GM10248 (cell line): ENCODE results near the gene C2orf49.

Experiments
- CTCF ChIA-PET: fragments of 300-600 bp; sonication (Branson Sonifier 250); formaldehyde crosslinking; extraction: SDS; loops from one replicate; lab custom pipeline; 2021; ENCODE audit warnings: antibody characterized with exemption; lab: Yijun Ruan, JAX
- POLR2A ChIA-PET: fragments of 350-650 bp; sonication (Branson Sonifier 250); formaldehyde crosslinking; extraction: SDS; loops from one replicate; lab custom pipeline; 2020; ENCODE audit warnings: antibody characterized with exemption; lab: Yijun Ruan, JAX
- DNase-seq: peaks from one replicate; pipeline ENCODE4 v3.0.0; 2012; ENCODE audit errors: extremely low spot score
- TF ChIP-seq, protein P1 (sequence below): IDR thresholded peaks from 2 replicates; pipeline ENCODE4 v1.5.1; 2012; ENCODE audit warnings: mild to moderate bottlenecking, low read depth; ENCODE audit errors: extremely low read depth, missing control alignments, control extremely low read depth

Gene C2orf49

DNA sequence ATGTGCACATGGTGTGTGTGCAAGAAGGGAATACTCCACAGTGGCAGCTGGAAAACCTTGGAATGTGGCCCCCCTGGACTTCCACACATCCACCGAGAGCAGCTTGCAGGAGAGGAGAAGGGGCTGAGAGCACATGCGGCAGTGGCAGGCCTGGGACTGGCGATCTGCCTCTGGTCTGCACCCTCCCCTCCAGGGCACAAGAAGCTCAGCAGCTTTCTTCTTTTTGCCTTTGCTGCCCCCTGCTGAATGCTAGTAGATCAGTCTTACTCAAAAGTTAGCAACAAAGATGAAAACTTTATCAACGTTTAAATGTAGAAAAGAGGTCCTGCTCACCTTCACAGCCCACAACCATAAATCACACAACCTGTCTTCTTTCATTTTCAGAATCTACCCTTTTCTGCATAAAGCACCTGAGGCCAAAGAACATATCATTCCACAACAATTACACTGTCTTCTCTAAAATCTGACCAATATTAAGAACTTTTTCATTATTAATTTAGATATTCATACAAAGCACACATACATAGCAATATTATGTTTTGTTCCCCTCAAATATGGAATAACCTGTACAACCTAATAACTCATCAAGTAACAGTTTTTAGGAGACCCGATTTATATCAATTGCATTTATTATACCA, 42.4 kb upstream of the C2orf49 start:
- TF ChIP-seq, protein P1, sequence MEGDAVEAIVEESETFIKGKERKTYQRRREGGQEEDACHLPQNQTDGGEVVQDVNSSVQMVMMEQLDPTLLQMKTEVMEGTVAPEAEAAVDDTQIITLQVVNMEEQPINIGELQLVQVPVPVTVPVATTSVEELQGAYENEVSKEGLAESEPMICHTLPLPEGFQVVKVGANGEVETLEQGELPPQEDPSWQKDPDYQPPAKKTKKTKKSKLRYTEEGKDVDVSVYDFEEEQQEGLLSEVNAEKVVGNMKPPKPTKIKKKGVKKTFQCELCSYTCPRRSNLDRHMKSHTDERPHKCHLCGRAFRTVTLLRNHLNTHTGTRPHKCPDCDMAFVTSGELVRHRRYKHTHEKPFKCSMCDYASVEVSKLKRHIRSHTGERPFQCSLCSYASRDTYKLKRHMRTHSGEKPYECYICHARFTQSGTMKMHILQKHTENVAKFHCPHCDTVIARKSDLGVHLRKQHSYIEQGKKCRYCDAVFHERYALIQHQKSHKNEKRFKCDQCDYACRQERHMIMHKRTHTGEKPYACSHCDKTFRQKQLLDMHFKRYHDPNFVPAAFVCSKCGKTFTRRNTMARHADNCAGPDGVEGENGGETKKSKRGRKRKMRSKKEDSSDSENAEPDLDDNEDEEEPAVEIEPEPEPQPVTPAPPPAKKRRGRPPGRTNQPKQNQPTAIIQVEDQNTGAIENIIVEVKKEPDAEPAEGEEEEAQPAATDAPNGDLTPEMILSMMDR = peak; percentile 61
- POLR2A ChIA-PET = no interaction called here
- CTCF ChIA-PET = interaction anchor here (0.8 to 4.2 kb wide), 12 partner anchors 9 to 185 kb away, joined by 3 to 23 read pairs (median 3); no protein-coding TSS in a partner anchor
- peak; percentile 50 for DNase-seq

DNA sequence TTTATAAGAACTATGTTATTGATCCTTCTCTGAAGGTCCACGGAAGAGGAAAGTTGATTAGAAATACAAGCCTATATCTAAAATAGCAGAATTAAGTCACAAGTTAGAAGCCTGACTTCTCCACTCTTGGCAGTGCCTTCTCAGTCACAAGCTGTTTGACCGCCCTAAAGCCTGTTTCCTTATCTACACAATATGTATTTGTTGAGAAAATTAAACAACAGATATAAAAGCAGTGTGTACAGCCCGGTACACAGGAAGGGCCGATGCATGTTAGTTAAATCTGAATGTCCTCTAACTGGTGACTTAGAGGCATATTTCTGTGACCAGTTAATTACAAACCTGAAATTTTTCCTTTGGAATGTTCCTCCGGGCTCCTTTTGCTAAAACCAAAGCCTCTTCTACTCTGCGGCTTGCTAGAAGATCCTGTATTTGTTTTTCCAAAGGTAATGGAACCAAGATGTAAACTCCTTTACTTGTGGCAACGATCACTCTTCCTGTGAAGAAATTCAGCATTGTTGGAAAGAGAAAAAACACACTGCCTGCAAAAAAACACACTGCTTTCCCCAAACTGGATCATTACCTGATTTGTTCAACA, 41.2 kb upstream of the C2orf49 start:
- CTCF ChIA-PET = interaction anchor here (1.5 to 4.2 kb wide), 5 partner anchors 10 to 181 kb away, joined by 6 to 23 read pairs (median 9); no protein-coding TSS in a partner anchor
- POLR2A ChIA-PET = no interaction called here
- DNase-seq = no peak
- TF ChIP-seq, protein P1 = no peak

DNA sequence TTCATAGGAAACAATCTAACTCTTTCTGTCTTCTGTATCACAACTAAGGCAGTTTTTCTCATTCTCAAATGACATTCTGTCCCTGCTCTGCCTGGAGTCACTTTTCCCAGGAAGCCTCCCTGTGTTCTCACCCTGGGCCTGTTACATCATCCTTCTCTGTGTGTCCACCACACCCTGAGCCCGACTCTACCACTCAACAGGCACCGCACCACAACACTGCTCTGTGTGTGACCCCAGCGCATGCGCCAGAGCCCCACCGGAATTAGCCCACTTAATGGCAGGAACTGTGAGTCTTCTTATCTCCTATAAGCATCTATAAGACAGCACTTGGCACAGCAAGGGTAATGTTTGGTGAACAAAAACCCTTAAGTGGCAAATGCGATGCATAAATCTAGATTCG, 40.1 kb upstream of the C2orf49 start:
- TF ChIP-seq, protein P1 = no peak
- ChIA-PET CTCF (interaction anchor here (1.2 to 5.7 kb wide), 3 partner anchors 10 to 13 kb away, joined by 4 to 27 read pairs (median 14); no protein-coding TSS in a partner anchor), POLR2A (no interaction called here)
- DNase-seq = no peak

DNA sequence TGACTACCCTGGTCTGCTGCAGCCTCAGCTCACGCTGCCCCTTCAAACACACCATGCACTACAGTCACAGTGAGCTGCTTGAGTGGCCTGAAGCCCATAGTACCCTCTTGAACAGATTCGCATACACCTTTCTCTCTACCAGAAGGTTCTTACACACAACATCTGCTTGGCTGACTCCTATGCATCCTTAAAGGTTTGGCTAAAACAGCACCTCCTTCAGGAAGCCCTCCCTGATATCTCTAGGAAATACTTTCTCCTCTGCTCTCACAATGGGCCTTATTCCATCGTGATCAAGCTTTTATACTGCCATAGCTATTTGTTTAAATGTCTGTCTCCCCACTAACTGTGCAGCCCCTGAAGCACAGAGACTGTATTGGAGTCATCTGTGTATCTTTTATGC, 39.3 kb upstream of the C2orf49 start:
- ChIA-PET CTCF (interaction anchor here (1.2 to 5.7 kb wide), 3 partner anchors 9 to 12 kb away, joined by 4 to 27 read pairs (median 14); no protein-coding TSS in a partner anchor), POLR2A (no interaction called here)
- DNase-seq = no peak
- TF ChIP-seq, protein P1 = no peak

DNA sequence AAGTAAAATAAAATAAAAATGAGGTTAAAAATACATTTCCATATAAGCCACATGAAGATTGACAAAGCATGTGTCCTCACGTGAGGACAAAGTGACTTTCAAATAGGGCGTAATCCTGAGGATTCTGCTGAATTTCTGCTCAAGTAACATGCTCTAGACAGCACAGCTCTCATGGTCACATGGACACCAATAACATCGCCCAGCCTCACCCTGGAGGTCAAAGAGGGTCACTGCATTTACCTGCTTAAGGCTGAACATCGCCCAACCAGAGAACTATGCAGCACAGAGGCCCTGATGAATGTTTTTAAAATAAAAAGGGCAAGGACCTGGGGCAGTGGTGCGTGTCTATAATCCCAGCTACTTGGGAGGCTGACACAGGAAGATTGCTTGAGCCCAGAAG, 38.0 kb upstream of the C2orf49 start:
- no peak for DNase-seq
- CTCF ChIA-PET = interaction anchor here (3.2 to 5.7 kb wide), 2 partner anchors 11 to 12 kb away, joined by 14 to 27 read pairs; no protein-coding TSS in a partner anchor
- TF ChIP-seq, protein P1 = no peak
- POLR2A ChIA-PET = no interaction called here

DNA sequence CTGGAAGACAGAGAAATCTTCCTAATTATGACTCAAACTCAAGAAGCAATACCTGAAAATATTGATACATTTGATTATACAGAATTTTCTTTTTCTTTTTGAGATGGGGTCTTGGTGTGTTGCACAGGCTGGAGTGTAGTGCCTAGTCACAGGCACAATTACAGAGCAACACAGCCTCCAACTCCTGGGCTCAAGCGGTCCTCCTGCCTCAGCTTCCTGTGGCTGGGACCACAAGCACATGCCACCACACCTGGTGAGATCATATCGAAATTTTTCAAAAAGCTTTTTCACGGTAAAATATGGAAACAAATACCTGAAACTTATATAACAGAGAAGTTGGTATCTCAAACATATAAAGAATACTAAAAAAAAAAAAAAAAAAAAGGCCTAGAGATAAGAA, 35.7 kb upstream of the C2orf49 start:
- no peak for DNase-seq
- TF ChIP-seq, protein P1 = no peak
- POLR2A ChIA-PET = no interaction called here
- CTCF ChIA-PET = interaction anchor here (1.3 to 5.7 kb wide), 3 partner anchors 9 to 23 kb away, joined by 3 to 27 read pairs (median 11); no protein-coding TSS in a partner anchor
